Coronary artery (tissue), 2 donors: Measurements from ENCODE around the gene PARVG.

Source experiments
- DNase-seq: peaks from one replicate; pipeline ENCODE4 v3.0.0-alpha.2; 2017; ENCODE audit warnings: low spot score
- H3K27ac ChIP-seq, 2 donors: fragments of 200-600 bp; sonication (generic); one replicate each; pipeline ENCODE4 v1.5.1; 2016 to 2019
- H3K4me3 ChIP-seq: fragments of 200-600 bp; sonication (generic); 2 replicates; pipeline ENCODE4 v1.5.1; 2016; ENCODE audit warnings: mild to moderate bottlenecking, moderate library complexity
- CTCF ChIP-seq: fragments of 200-600 bp; sonication (generic); IDR thresholded peaks from one replicate; pipeline ENCODE4 v1.5.1; 2019; ENCODE audit warnings: antibody characterized with exemption

PARVG gene

DNA sequence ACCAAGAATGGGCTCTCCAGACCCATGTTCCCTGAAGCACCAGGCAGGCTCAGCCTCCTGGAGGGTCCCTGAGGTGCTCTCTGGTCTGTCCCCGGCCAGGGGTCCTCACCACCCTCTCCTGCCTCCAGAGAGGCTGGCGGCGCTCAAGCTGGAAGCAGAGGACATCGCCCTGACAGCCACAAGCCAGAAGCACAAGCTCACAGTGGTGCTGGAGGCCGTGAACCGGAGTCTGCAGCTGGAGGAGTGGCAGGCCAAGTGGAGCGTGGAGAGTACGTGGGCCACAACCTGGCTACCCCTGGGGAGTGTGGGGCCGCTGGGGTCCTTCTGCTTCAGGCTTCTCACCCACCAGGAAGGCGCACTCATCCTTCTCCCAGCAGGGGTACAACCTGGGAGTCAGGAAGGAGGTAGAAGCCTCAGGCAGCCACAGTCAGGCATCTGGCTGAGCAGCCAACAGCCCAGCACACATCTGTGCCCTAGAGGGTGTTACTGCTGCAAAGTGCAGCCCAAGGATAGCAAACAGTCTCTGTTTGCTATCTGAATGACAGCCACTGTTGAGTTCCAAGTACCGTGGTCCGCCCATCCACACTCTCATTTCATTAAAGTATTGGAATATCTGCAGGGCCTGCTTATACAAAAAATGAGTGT, 8.4 kb downstream of the PARVG start:
- Histone ChIP-seq H3K4me3 (no peak overlapping the region), H3K27ac (no peak overlapping the region)
- no peak for DNase-seq
- TF ChIP-seq CTCF: no peak

DNA sequence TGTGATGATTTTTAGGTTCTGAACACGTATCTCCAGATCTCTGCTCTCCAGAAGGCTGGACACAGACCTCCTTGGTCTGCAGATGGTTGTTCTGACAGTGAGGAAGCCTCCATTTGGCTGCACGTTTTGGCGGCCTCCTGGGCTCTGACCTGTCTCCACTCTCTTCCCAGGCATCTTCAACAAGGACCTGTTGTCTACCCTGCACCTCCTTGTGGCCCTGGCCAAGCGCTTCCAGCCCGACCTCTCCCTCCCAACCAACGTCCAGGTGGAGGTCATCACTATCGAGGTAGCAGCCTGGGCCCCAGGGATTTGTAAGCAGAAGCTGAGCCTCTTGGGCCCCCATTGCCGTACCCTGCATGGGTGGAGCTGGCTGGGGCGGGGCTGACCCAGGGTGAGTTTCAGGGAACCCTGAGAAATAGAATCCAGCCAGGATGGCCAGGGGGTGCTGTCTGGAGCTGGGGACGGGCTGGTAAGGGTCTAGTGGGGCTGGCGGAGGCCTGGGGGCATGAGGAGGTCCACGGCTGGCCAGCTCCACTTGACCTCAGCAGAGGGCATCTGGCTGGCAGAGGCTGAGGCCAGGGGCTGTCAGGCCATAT, 9.8 kb downstream of the PARVG start:
- H3K27ac ChIP-seq: no peak overlapping the region
- H3K4me3 ChIP-seq: no peak overlapping the region
- DNase-seq: no peak
- TF ChIP-seq CTCF: no peak

DNA sequence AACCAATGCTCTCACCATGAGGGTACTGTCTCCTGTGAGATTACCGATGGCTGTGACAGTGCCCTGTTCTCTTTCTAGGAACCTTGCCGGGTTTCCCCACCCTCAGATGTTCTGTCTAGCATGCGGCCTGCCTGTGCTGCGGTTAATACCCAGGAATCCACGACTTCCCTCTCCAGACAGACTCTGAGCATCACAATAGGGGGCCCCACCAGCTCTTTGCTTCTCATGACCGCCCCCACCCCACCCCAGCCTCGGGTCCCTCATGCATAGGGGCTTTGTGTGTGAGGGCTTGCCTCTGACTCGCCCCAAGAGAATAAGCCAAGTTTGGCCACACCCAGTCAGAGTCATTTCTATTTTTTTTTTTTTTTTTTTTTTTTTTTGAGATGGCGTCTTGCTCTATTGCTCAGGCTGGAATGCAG, 10.3 kb downstream of the PARVG start:
- no peak overlapping the region for H3K27ac ChIP-seq
- no peak for TF ChIP-seq CTCF
- no peak overlapping the region for H3K4me3 ChIP-seq
- no peak for DNase-seq

GRCh38 chr22:44192098-44192815, 11.5 kb downstream of the PARVG start:
- DNase-seq: no peak
- no peak overlapping the region for H3K27ac ChIP-seq
- TF ChIP-seq CTCF: no peak
- H3K4me3 ChIP-seq: no peak overlapping the region

DNA sequence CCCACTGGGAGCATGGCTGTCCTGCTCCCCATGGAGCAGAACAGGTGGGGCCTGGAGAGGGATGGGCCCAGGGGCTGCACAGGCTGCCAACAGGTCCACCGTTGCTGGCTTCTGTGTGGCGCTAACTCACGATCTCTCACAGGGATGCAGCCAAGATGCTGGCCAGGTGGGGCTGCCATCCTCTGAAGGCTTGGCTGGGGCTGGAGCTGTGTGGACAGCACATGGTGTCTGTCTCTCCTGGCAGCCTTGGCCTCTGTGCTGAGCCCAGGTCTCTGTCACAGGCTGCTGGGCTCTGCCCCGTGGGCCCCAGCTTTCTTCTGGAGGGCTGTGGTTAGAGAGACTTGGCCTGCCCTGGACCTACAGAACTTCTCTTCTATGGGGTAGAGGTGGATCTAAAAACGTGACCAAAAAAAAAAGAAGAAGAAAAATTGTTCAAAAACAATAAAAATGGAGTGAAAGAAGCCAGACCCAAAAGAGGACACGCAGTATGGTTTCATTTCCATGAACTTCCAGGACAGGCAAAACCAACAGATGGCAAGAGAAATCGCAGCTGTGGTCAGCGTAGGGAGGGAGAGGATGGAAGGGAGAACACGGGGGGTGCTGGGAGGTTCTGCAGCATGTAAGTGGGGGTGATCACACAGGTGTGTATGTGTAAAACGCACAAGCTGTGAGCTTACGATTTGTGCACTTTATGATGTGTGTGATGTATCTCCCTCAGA, 12.2 kb downstream of the PARVG start:
- no peak for DNase-seq
- TF ChIP-seq CTCF: no peak
- Histone ChIP-seq H3K27ac (no peak overlapping the region), H3K4me3 (no peak overlapping the region)

DNA sequence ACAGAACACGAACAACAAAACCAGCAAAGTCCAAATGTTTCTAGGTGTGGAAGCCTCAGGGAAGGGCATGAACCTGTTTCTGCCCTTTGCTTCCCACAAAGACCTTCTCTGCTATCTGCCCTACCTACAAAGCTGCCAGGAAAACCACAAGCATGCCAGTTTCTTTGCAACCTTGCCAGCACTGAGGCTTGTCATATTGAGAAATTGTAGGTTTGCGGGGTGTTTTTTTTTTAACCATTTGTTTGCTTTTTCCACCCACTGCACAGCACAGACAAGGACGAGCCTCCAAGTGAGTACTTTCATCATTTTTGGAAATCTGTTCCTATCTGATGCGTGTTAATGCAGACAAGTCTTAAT, 12.8 kb downstream of the PARVG start:
- no peak for TF ChIP-seq CTCF
- DNase-seq: no peak
- no peak overlapping the region for H3K4me3 ChIP-seq
- H3K27ac ChIP-seq: no peak overlapping the region
